Measurements from ENCODE around the gene CACNA1C. TPM values are rescaled to one million over a fixed set of nuclear protein-coding genes. Genes with fewer than 3 reads are reported as not detected.

CACNA1C gene
- total RNA-seq, 1 experiment from 2014 or later: not detected

DNA sequence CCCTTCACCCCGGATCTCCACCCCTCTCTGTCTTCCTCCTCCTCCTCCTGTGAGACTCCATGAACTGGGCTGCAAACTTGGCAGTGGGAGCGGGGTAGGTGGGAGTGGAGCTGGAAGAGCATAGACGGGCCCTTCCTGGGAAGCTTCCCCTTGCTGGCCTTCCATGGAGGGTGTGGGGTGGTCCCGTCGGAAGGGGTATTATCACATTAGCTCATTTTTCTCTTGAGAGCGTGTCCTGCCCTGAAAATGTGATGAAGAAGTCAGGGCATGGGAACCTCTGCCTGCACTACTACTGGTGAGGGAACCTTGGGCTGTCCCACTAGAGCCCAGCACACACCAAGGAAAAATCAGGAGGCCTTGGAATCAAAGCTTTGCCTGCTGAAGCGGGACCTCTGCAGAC lies 66.5 kb downstream of the CACNA1C start:
- no peaks in the 10 kb centered on the region for H3K9me3 ChIP-seq (ENCODE audit: insufficient read depth, low read depth)
- H3K36me3 ChIP-seq (ENCODE audit: low read depth): no peaks in the 10 kb centered on the region
- H3K4me2 ChIP-seq: no peak overlapping the region
- H3K4me3 ChIP-seq: no peak overlapping the region
- no peaks in the 10 kb centered on the region for H3K4me1 ChIP-seq (replicated peaks; ENCODE audit: insufficient read depth)
- no TSS peak for BruUV-seq (replicated peaks)
- H2AFZ ChIP-seq: no peak overlapping the region
- no peak overlapping the region for H3K27ac ChIP-seq
- intact Hi-C loops (cut with micrococcal nuclease; ENCODE audit: unreplicated experiment): no loop called here
- H3F3A ChIP-seq (ENCODE audit: insufficient read depth, low read depth): no peaks in the 10 kb centered on the region
- H3K27me3 ChIP-seq (ENCODE audit: insufficient read depth, low read depth): peaks cover 100% of the 10 kb centered on the region
- CTCF ChIA-PET: no interaction called here
- TF ChIP-seq EZH2 (IDR thresholded peaks at IDR 0.05; ENCODE audit: low read depth): no peak
- TF ChIP-seq, protein P1, sequence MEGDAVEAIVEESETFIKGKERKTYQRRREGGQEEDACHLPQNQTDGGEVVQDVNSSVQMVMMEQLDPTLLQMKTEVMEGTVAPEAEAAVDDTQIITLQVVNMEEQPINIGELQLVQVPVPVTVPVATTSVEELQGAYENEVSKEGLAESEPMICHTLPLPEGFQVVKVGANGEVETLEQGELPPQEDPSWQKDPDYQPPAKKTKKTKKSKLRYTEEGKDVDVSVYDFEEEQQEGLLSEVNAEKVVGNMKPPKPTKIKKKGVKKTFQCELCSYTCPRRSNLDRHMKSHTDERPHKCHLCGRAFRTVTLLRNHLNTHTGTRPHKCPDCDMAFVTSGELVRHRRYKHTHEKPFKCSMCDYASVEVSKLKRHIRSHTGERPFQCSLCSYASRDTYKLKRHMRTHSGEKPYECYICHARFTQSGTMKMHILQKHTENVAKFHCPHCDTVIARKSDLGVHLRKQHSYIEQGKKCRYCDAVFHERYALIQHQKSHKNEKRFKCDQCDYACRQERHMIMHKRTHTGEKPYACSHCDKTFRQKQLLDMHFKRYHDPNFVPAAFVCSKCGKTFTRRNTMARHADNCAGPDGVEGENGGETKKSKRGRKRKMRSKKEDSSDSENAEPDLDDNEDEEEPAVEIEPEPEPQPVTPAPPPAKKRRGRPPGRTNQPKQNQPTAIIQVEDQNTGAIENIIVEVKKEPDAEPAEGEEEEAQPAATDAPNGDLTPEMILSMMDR (conservative IDR thresholded peaks at IDR 0.05): no peak
- no peaks in the 10 kb centered on the region for H4K20me1 ChIP-seq (ENCODE audit: insufficient read depth)
- POLR2A ChIA-PET (ENCODE audit: unreplicated experiment): no interaction called here
- no peaks in the 10 kb centered on the region for H3K79me2 ChIP-seq (ENCODE audit: low read depth)
- no peaks in the 10 kb centered on the region for H3K9me2 ChIP-seq (ENCODE audit: insufficient read depth)
- DNase-seq: no peak

DNA sequence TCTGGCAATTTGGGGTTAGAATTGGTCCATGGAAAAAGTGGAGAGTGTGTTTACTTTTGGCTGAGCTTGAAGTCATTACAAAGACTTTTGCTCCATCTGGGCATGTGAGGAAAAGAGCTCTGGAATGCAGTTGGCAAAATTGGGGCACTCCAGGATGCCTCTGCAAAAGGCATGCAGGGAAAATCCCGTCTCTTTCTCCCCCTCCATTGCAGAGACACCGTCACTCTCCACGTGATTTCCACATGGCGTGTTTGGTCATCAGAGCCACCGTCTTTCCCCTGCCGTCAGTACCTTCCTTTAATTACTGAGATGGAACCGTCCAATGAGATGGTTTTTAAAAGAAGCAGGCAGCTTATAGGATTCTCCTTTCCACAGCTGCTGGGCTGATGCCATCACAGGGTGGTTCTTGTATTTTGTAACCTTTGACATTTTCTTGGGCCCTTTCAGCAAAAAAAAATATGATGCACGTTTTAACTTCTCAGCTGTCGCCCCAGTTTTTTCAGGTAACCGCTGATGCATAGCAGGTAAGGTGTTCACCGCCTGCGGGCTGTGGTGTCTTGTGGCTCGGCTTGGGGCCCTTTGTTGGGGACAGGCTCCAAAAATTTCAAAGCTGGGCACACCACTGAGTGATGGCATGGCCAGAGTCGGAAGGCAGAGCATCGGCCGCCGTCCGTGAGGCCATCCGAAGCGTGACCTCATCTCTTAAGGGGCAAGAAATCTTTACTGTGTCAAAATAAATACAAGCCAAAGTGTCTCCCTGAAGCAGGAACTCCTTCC lies 68.4 kb downstream of the CACNA1C start:
- no peaks in the 10 kb centered on the region for H3F3A ChIP-seq (ENCODE audit: insufficient read depth, low read depth)
- CTCF ChIA-PET: no interaction called here
- POLR2A ChIA-PET (ENCODE audit: unreplicated experiment): no interaction called here
- no peak overlapping the region for H3K4me2 ChIP-seq
- no peaks in the 10 kb centered on the region for H3K36me3 ChIP-seq (ENCODE audit: low read depth)
- H3K9me3 ChIP-seq (ENCODE audit: insufficient read depth, low read depth): no peaks in the 10 kb centered on the region
- BruUV-seq (replicated peaks): no TSS peak
- peak; percentile 59; the same call in 1 of the 2 replicates for TF ChIP-seq EZH2 (IDR thresholded peaks at IDR 0.05; ENCODE audit: low read depth)
- TF ChIP-seq, protein P1 (conservative IDR thresholded peaks at IDR 0.05): no peak
- no peaks in the 10 kb centered on the region for H3K9me2 ChIP-seq (ENCODE audit: insufficient read depth)
- no peak for DNase-seq
- no peaks in the 10 kb centered on the region for H3K4me1 ChIP-seq (replicated peaks; ENCODE audit: insufficient read depth)
- H4K20me1 ChIP-seq (ENCODE audit: insufficient read depth): no peaks in the 10 kb centered on the region
- H3K27me3 ChIP-seq (ENCODE audit: insufficient read depth, low read depth): peaks cover 100% of the 10 kb centered on the region
- H3K79me2 ChIP-seq (ENCODE audit: low read depth): no peaks in the 10 kb centered on the region
- intact Hi-C loops (cut with micrococcal nuclease; ENCODE audit: unreplicated experiment): no loop called here
- H2AFZ ChIP-seq: no peak overlapping the region
- no peak overlapping the region for H3K27ac ChIP-seq
- H3K4me3 ChIP-seq: no peak overlapping the region

DNA sequence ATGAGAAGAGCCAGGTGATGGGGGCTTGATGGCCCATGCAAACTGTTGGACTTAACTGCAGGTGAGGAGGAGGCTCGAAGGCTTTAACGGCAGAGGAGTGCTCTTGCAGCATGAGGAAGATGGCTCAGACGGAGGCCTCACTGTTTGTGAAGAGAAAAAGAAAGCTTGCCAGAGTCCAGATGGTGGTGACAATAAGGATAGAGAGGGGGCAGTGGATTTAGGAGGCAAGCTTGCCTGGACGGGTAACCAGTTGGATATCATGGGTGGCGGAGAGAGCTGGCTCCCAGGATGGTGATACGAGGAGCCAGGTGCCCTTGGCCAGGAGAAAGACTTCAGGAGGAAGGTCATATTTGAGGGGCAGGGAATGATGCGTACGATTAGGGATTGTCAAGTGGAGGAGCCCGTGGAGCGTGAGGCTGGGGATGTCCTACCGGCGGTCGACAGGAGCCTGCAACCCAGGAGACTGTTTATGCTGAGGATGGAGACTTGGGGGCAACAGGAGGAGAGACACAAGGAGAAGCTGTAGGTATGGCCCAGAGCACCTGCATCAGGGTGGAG lies 71.8 kb downstream of the CACNA1C start:
- Histone ChIP-seq H3K4me3 (no peak overlapping the region), H3K9me3 (ENCODE audit: insufficient read depth, low read depth) (no peaks in the 10 kb centered on the region), H3K9me2 (ENCODE audit: insufficient read depth) (no peaks in the 10 kb centered on the region), H3K27me3 (ENCODE audit: insufficient read depth, low read depth) (peaks cover 100% of the 10 kb centered on the region), H2AFZ (no peak overlapping the region), H3K4me1 (replicated peaks; ENCODE audit: insufficient read depth) (no peaks in the 10 kb centered on the region), H3F3A (ENCODE audit: insufficient read depth, low read depth) (no peaks in the 10 kb centered on the region), H3K27ac (no peak overlapping the region), H3K79me2 (ENCODE audit: low read depth) (no peaks in the 10 kb centered on the region), H3K4me2 (no peak overlapping the region), H4K20me1 (ENCODE audit: insufficient read depth) (no peaks in the 10 kb centered on the region), H3K36me3 (ENCODE audit: low read depth) (no peaks in the 10 kb centered on the region)
- intact Hi-C loops (cut with micrococcal nuclease; ENCODE audit: unreplicated experiment): no loop called here
- no TSS peak for BruUV-seq (replicated peaks)
- CTCF ChIA-PET: no interaction called here
- TF ChIP-seq EZH2 (IDR thresholded peaks at IDR 0.05; ENCODE audit: low read depth): no peak
- TF ChIP-seq, protein P1 (conservative IDR thresholded peaks at IDR 0.05): no peak
- no peak for DNase-seq
- POLR2A ChIA-PET (ENCODE audit: unreplicated experiment): no interaction called here

Data from PC-9 (cell line).